Erythroblast (primary cell): ENCODE measurements around the gene IARS1.

ENCODE experiments used
- GATA1 ChIP-seq: IDR thresholded peaks from 2 replicates; pipeline ENCODE4 v1.6.1; 2011; ENCODE audit warnings: low read depth, mild to moderate bottlenecking, control low read depth, low read length, moderate library complexity
- POLR2A ChIP-seq: IDR thresholded peaks from 2 replicates; pipeline ENCODE4 v1.6.1; 2011; ENCODE audit warnings: mild to moderate bottlenecking, low read length

- TF ChIP-seq POLR2A (no peak), GATA1 (no peak)
Observed at GRCh38 chr9:92300936-92301335, 7.4 kb upstream of the IARS1 start.
